Ammon's horn (tissue), 1 donor: ENCODE measurements around the gene MROH7.

ENCODE experiments used
- DNase-seq: peaks from one replicate; pipeline ENCODE4 v3.0.0-alpha.2; 2016; ENCODE audit warnings: low spot score

MROH7 gene

DNA sequence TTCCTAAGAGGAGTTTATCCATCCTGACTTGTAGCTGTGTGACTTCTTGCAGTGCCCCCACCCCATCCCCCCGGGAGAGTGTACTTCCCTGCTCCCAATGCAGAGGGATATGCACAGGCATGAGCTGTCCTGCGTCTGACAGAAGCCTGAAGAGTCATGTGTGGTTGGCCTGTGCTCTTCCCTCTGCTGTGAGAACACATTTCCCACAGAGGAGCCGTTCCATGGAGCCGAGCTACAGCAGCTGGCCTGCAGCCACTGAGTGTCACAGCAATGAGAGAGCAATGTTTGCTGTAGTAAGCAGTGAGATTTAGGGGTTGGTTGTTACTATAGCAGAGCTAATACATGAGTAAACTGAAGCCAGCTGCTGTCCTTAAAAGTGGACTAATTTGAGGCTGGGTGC, 100.7 kb downstream of the MROH7 start:
- DNase-seq, result peak; percentile 50

DNA sequence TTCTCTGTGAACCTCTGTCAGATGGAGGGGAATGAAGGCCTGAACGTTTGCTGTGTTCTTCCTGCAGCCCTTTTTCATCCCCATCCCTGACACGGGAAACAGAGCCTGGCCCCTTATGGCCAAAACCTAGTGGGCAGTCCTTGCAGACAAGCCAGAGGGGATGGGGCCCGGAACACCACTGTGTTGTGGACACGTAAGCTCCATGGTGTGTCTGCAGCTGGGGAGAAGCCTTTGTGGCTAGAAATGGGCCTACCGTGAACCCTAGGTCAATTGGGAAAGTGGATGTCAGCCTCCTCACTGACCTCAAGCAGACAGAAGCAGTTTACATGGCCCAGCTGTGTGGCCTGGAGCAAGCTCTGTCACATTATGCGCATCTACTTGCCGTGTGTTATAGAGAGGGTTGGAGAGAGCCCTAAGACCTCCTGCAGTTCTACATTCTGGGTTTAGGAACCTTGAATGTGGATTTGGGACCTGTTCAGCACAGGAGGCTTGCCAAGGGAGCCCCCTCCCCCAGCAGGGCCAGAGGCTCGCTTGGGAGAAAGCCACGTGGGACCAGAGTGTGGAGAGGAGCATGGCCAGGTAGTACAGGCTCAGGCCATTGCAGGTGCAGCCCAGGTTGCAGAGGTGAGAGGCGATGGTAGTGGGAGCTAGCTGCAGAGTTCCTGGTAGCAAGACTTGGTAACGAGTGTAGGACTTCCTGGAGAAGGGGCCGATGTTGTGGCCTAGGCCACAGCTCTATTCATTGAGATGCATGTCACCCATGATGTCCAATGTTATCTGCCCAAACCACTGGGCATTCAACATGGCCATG, 102.0 kb downstream of the MROH7 start:
- DNase-seq, result no peak

- DNase-seq, result no peak
These were observed 103.1 kb downstream of the MROH7 start for GRCh38 chr1:54744696-54745095.

DNA sequence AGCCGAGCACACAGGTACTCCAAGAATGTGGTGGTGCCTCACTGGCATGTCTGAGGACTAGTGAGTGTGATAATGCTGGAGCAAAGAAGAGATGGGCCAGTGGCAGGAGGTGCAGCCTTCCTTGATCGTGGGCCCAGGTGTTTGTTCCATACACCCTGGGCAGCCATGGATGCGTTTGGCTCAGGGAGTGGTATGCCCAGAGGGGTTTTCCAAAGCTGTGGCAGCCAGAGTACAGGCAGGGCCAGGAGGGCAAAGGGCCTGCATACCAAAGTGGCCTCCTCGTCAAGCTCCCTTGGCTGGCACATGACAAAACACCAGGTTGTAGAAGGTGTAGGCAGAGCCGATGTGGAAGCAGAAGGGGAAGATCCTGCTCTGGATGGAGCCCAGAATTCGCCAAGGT, 103.7 kb downstream of the MROH7 start:
- no peak for DNase-seq

DNA sequence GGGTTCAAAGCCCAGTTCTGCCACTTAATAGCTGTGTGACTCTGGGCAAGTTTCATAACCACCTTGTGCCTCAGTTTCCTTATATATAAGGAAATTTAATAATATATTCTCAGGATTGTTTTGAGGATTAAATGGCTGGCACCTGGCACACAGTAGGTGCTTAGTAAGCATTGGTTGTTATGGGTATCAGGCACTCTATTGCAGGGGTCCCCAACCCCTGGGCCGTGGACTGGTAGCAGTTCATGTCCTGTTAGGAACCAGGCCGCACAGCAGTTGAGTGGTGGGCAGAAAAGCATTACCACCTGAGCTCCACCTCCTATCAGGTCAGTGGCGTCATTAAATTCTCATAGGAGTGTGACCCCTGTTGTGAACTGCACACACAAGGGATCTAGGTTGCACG, 104.3 kb downstream of the MROH7 start:
- no peak for DNase-seq

DNA sequence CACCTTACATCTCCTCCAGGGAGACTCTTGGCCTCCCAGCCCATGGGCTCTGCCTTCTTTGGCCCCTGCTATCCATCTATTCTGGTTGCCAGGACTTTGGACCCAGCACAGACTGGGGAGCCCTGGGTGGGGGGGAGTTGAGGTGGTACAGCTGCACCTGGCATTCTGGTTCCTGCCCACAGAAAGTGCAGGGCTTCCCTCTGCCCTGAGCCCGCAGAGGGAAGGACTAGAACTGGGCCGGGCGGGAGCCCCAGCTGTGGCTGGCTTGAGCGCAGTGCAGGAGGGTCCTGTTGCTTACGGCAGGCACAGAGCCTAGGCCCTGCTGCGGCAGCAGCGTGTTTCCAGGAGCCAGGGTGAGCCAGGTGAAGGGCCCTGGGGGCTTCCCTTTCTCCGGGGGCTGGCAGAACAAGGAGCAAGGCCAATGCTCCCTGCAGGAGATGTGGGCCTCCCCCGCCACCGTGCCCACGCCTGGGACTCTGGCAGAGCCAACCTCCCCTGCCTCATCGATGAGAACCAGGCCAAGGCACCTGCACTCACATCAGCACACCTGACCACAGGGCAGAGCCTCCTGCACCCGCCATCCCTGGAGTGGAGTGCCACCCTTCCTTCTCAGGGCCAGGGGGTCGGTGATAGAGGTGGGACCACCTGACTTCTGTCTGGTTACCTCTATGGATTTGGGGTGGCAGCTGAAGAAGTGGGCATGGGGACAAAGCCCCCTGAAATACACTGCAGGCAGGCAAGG, 106.7 kb downstream of the MROH7 start:
- no peak for DNase-seq

DNA sequence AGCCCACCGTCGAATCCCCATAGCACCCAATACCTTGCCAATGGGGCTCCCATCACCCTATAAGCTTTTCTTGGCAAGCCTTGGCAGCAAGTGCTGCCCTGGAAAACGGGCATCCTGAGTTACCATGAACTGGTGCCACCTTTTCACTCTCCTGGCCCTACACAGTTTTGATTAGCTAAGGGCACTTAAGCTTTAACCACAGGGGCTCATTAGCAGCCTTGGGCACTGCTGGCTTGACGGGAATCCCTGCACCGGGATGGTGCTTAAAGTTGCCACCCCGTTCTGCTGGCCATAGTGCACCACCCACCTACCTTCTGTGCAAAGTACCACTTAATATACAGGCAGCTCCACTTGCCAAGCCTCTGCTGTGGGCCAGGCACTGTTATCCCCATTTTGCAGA, 109.0 kb downstream of the MROH7 start:
- no peak for DNase-seq

GRCh38 chr1:54751426-54751825, 109.8 kb downstream of the MROH7 start:
- no peak for DNase-seq

GRCh38 chr1:54754045-54754444, 112.5 kb downstream of the MROH7 start:
- DNase-seq, result no peak

DNA sequence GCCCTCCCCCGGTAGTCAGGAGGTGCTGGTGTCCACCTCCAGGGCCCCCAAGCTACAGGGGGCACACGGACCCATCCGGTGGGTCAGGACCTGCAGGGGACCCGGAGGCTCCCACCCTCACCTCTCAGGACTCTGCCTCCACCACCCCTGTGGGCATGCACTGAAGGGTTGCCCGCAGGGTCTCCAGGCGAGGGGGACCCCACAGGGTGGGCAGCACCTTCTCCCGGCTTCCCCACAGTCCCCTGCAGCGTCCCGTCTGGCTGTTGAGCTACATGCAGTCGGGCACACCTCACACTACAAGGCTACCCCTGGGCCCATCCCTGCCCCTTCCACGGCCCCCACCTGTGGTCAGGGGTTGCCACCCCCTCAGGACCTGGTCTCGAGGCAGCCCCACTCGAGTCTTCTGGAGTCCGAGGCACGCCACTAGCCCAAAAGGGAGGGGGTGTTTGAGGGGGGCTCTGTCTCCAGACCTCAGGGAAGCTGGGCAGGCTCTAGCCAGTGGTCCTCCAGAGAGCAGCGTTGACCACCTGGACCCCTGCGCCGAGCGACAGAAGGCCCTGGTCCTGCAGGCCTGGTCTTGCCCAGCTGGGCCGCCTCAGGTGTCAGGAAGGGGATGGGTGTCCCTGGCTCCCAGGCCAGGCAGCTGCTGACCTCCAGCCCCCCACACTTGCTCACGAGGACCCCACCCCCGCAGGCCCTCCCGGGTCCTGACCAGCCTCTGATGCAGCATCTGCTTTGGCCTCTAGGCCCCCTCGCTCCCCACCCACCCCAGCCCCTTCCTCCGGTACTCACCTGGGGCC, 113.1 kb downstream of the MROH7 start:
- DNase-seq, result no peak

GRCh38 chr1:54757833-54758232, 116.2 kb downstream of the MROH7 start:
- no peak for DNase-seq

- DNase-seq, result no peak
These were observed 117.2 kb downstream of the MROH7 start for GRCh38 chr1:54758678-54759348.
